ENCODE data around the gene AGBL4.

AGBL4 gene

DNA sequence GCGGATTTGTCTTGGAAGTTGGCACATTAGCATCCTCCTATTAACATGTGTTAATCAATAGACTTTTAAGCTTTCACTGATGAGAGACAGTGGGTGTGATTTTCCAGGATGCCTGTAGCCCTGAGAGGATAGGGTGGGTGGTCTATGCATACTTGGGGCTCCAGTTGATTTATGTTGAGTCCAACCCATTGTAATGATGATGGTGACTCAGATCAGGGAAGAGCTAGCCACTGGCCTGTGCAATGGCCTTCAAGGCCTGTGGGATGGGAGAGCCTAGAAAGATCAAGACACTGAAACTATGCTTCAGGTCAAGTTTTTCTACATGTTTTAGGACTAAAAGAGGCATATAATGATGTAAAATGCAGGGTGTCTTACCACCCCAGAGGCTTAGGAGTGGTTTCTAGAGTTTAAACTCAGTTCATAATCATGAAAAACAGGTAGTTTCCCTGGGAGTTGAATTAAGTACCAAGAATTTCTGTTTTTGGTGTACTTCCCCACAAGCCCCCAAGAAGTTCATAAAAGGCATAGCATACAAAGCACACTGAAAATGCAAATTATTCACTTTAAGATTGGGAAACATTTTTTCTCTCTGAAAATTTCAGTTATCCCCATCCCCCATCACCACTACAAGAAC is 1267.0 kb downstream of the AGBL4 start:
- no peak for DNase-seq

DNA sequence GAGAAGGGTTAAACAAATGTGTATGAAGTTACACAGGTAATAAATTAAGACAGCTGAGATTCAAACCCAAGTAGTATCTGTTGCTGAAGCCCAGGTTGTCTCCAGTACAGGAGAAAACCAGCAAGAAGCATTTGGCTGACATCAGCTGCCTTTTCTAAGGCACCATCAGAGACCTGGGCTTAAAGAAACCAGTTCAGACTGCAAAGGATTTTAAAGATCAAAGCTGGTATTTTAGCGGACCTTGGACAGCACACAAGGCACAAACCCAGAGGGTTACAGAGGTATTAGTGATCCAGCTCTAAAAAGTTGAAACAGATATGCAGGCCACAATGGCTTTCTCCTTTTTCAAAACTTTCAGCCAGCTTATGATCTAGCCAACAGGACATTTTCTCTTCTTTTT is 1270.5 kb downstream of the AGBL4 start:
- no peak for DNase-seq

GRCh38 chr1:48750109-48750508 is 1273.6 kb downstream of the AGBL4 start:
- DNase-seq = no peak

GRCh38 chr1:48749068-48749467 is 1274.7 kb downstream of the AGBL4 start:
- DNase-seq = no peak

GRCh38 chr1:48746906-48747305 is 1276.8 kb downstream of the AGBL4 start:
- DNase-seq = no peak

DNA sequence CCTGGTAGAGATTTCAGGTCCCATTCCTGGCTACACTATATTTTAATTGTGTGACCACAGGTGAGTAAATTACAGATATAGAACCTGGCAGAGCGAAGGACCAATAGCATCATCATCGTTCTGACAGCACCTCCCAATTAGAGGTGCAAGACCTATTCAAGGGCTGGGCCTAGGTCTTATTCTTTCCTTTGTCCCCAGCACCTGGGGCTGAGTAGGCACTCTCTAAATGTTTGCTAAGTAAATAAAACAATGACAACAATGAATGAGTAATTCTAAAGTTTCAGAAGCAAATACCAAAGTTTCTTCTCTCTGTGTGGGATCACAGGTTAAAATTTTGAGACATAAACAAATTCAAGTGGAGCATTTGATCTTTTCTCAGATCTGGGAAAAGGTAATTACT is 1279.7 kb downstream of the AGBL4 start:
- no peak for DNase-seq

GRCh38 chr1:48743480-48743879 is 1280.3 kb downstream of the AGBL4 start:
- DNase-seq = no peak

DNA sequence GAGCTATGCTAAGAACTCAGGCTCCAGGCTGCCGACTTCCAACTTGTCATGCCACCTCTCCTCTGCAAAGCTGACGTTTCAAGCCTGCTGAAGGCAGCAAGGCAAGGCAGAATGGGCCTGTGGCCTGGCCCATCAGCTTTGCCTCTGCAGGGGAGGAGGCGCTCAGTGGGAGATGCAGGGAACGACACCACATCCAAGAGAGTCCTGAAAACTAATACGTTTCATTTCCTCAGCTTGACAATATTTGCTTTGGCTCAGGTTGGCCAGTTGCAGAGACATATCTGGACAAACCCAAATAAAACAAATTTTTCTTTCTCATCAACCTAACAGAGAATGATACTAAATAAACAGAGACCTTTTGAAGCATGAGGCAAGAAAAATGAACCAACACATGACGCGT is 1282.4 kb downstream of the AGBL4 start:
- no peak for DNase-seq

DNA sequence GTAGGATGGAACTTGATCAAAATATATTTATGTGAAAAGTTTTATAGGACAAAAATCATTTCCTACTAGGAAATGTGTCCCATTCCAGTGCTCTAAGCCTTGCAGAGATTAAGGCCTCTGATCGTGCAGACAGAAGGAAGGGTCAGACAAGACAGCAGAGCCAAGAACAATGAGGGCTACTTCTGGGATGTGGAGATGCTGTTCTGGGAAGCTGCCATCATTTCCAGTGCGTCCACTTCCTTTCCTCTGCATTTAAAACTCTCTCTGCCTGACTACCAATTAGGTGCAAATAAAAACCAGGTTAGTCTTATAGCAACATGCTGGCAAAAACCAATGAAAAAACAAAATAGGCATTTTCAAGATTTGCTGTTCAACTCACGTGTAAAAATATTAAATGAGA is 1283.1 kb downstream of the AGBL4 start:
- DNase-seq = no peak

DNA sequence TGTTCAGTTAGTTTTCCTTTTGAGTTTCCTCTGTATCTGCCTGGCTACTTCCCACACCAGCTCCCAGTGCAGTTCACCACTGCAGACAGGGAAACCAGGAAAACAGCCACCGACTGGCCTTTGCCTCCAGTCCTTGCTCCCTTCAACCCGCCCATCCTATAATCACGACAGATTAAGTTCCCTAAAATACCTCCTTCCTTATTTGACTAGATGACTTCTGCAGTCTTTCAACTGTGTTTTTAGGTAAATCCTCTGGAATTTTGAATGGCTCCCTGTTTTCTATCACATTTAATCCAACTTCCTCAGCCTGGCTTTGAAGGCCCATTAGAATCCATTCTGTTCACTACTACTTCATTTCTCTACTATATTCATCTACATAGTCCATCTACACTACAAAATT is 1284.7 kb downstream of the AGBL4 start:
- DNase-seq = no peak

DNA sequence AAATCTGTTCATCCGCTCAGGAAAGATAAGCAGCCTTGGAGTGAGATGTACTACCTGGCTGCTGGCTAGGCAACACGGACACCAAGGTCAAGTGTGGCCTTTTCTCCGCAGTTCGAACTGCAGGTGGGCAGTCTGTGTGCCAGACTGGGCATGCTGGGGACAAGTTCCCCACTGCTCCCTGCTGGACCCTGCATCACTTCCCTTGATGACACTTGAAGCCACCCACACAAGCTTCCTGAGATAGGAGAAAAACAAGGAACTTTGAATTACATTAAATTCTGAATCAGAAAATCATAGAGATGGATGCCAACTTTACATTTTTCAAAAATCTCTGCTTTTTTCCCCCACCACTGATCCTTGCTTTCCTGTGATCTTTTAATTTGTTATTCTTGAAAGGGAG is 1285.4 kb downstream of the AGBL4 start:
- no peak for DNase-seq

DNA sequence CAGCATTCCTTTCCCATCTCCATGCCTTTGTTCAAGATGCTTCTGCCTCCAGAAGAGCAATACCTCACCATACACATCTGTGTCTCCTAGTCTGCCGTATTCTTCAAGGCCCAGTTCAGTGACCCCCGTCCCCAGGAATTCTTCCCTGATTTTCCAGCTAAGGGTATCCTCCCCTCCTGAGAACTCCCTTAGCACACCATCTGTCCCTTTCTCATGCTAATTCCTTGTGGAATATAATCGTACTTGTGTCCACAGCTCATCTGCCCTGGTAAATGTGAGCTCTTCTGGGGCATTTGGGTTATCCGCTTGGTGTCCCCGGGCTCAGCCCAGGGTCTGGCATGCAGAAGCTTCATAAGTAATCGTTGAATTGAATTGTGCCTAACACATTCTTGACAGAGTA is 1288.0 kb downstream of the AGBL4 start:
- DNase-seq = no peak

GRCh38 chr1:48730164-48730910 is 1293.4 kb downstream of the AGBL4 start:
- DNase-seq = no peak

- no peak for DNase-seq
These were observed 1295.2 kb downstream of the AGBL4 start for GRCh38 chr1:48728584-48728983.

DNA sequence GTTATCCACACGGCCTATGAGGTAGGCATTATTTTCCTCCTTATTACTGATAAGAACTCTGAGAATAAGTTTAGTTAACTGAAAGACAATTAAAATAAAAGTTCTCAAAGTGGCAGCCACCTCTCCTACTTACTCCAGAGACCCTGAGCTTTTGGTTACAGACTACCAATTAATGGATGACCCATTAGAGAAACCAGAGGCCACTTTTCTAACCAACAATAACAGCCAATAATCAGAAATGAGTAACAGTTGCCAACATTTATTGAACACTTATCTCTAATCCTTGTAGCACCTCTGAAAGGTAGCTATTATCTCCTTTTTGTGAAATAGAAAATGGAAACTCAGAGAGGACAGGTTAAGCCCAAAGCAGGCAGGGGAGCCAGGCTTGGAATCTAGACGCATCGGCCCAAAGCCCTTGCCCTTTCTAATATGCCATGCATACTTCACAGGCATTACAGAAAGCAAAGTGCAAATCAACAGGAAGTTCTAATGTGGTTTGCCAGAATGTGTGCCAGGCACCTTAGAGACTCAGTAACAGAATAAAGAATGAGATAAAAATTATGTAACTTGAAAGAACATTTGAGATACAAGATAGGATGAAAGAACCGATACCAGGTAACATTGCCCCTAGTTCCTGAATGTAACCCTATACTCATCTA is 1297.1 kb downstream of the AGBL4 start:
- DNase-seq = no peak

DNA sequence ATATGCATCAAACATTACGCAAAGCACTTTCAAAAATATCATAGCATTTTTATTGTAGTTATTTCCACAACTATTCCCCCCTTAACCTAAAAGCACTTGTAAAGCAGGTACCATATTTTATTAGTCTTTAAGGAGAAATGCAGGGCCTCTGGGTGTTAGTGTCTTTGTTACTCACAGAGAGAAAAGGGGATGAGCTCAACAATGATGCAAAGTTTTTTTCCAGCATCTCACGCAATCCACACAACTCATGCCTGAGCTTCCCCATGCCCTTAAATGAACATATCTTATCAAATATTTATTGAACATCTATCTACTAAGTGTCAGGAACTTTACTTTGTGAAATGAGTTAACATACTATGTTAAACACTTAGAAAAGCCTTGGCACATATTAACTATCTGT is 1297.6 kb downstream of the AGBL4 start:
- DNase-seq = no peak

- no peak for DNase-seq
These were observed 1298.3 kb downstream of the AGBL4 start for GRCh38 chr1:48725341-48726046.

GRCh38 chr1:48720929-48721328 is 1302.8 kb downstream of the AGBL4 start:
- DNase-seq = no peak

- DNase-seq = no peak
These were observed 1305.0 kb downstream of the AGBL4 start for GRCh38 chr1:48718705-48719104.

- DNase-seq = no peak
These were observed 1305.6 kb downstream of the AGBL4 start for GRCh38 chr1:48718116-48718630.

DNA sequence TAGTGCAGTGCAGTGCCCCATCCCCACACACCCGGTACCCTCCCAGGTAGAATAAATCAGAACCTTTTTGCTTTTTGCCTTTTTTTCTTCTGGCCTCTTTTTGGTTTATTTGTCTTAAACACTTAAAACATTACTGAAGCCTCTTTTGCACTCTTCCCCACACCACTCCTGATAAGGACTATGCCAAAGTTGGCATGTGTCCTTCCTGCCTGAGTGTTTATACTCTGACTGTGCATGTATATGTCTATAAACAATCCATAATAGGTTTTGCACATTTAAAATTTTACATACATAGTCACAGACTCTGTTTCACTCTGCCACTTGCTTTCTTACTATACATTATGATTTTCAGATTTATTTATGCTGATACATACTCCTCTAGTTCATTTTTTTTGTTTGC is 1306.7 kb downstream of the AGBL4 start:
- no peak for DNase-seq

- DNase-seq = no peak
These were observed 1307.8 kb downstream of the AGBL4 start for GRCh38 chr1:48715921-48716320.

- no peak for DNase-seq
These were observed 1312.8 kb downstream of the AGBL4 start for GRCh38 chr1:48710915-48711314.

Measured in stimulated activated naive CD4-positive, alpha-beta T cell treated with Interleukin-2 at 50 U/mL for 16 hours (primary cell).